C1 segment of cervical spinal cord (tissue), 14 donors: Measurements from ENCODE around the gene CACTIN.
A peak's percentile ranks its signal among the peaks of the same experiment; 100 is the strongest.

Source experiments
- DNase-seq, 14 donors: peaks; one replicate each; lab custom pipeline; 2025; lab: John Stamatoyannopoulos, UW

The CACTIN gene

DNA sequence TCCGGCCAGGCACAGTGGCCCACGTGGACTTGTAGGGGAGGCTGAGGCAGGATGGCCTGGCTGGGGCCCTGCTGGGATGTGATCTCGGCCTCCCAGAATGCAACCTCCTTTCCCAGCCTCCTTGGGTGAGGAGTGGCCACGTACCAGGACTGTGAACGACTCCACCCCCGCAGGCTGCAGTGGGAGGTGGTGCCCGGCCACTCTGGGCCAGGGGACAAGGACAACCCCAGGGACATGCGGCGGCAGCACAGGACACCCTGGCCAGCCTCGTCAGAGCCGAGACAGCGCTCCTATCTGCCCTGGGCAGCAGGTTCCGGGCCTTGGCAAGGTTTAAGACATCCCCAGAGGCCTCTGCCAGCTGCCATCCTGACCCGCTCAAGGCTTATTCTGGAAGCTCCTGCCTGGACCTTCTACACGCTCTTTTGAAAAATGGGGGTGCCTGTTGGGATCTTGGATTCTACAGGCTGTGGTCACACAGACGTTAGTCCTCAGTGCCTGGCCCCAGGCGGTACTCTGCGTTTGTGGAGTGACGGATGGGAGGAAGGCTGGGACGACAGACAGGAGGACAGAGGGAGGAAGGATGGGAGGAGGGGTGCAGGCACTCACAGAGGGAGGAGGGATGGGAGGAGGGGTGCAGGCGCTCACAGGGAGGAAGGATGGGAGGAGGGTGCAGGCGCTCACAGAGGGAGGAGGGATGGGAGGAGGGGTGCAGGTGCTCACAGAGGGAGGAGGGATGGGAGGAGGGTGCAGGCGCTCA lies 19.9 kb upstream of the CACTIN start:
- DNase-seq, result no peak

DNA sequence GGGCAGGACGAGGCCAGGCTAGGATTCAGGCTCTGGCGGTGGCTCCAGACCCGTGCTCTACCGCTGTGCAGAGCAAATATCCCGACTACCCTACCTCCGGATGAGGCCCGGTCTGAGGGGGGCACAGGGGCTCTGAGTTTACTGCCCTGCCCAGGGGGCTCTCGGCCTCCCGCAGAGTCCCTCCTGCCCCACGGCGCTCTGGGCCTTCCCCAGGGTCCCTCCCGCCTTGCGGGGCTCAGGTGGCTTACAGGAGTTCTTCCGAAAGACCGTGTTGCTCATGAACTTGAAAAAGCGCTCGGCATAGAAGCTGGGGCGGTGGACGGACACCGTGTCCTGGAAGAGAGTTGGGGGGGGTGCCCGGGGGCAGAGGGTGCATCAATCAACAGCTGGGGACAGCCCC lies 19.1 kb upstream of the CACTIN start:
- DNase-seq, result no peak

DNA sequence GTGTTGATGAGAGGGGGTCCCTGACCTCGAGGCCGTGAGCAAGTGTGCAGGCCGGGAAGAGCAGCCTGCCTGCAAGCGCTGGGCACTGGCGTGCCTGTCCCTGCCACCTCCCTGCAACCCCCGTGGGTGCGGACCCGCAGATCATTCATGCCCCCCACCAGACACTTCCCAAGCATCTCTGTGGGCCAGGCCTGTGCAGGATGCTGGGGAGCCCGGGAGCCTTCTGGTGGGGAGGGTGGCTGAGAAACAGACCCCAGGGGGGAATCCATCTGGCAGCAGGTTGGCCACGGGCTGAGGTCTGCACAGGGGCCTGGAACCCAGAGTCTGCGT lies 18.4 kb upstream of the CACTIN start:
- DNase-seq, result peak in 1 of 14 donors; percentile 53

- peak in 13 of 14 donors; percentile 17 to 96 (median 78) for DNase-seq
Measured at GRCh38 chr19:3644351-3645066, 17.9 kb upstream of the CACTIN start.

- DNase-seq, result no peak
Measured at GRCh38 chr19:3643674-3644313, 17.2 kb upstream of the CACTIN start.

DNA sequence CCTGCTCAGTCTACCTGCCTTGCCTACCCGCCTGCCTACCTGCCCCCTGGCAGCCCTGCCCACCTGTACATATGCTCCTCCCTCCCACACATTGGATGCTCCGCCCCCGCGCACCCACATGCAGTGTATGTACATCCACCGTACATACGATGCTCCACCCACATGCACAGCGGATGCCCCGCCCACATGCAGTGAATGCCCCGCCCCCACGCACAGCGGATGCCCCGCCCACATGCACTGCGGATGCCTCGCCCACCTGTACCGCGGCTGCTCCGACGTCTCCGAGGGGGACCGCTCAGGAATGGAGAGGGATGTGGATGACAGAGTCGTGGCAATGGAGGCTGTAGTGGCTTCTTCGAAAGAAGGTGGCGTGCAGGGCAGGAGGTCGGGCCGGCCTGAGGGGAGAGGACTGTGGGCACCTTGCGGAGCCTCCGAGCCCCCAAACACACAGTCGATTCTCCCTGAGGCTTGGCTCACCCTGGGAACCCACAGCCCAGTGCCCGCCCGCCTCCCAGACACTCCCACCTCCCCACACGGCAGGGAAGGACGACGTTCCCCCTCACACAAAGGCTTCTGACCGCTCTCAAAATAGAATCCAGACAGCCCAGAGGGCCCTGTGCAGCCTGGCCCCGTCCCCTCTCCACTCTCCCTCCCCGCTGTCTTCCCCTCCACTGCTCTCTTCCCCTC lies 16.5 kb upstream of the CACTIN start:
- no peak for DNase-seq

GRCh38 chr19:3642296-3642695 lies 15.7 kb upstream of the CACTIN start:
- no peak for DNase-seq

DNA sequence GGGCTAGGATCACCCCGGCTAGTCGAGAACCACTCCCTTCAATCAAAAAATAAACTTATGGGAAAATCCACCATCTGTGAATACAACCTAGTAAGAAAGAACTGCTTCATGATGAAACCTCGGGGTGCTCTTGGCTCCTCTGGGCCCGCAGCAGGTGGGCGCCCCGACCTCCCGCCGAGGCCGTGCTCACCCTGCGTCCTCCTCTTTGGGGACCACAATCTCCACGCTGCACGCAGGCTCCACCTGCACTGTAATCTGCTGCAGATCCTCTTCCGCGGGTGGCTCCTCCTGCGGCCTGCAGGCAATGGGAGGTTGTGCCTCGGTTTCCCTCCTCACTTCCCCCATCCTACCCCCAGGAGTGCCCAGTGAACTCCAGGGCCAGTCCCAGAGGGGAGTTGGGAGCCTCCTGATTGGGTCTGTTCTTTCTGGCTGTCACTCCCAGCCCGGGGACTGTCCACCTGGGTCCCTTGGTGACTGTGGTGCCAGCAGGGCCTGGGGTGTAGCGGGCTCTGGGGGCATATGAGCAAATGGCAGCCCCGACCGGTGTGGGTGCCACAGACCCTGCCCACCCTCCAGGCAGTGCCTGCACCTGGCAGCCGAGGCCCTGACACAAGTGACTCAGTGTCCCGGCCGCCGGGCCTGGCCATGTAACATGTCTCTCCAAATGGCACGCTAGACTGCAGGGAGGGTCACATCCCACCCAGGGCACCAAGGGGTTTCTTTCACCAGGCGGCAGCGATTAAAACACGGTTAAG lies 15.1 kb upstream of the CACTIN start:
- DNase-seq, result no peak

DNA sequence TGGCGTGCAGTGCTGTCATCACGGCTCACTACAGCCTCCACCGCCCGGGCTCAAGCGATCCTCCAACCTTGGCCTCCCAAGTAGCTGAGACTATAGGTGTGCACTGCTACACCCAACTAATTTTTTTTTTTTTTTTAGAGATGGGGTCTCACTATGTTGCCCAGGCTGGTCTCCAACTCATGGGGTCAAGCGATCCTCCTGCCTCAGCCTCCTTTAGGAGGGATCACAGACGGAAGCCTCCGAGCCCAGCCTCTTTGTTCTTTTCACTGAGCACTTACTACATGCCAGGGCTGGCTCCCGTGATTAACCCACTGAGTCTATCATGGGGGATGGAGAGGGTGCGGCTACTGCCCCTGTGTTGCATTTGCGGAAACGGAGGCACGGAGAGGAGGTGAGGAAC lies 12.9 kb upstream of the CACTIN start:
- no peak for DNase-seq

DNA sequence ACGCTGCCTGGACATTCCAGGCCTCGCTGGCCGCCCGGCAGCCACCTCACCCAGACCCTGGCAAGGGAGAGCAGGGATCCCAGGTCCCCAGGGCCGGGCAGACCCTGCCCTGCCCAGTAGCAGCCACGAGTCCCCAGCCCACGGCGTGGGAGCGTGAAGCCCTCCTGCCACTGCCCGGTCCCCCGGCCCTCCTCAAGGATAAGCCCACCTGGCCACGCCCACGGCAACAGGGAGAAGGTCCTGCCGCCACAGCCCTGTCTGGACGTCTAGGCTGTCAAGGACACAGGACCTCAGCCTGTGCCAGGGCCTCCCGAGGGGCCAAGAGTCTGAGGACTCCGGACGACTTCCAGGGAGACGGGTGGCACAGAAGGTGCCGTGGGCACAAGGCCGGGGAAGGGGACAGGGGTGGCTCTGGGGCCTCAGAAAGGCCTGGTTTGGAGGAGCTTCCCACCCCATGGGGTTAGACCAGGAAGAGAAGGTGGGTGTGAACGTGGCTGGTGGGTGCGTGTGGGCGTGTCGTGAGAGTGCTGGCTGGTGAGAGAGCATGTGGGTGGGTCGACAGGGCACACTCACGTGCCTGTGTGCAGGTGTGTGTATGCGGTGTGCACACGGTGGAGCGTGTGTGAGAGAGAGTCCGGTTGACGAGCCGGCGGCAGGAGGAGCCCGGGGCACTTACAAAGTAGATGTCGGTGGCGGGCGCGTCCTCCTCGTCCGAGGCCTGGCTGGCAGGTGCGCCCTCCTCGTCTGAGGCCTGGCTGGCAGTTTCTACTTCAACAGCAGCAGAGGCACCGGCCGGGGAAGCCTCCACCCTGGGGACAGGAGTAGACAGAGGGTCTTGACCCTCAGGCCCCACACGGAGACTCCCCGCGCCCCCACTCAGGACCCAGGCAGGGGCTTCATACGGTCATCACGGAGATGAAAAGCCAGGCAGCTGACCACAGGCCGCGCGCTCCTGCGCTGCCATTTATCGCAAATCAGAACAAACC lies 11.9 kb upstream of the CACTIN start:
- no peak for DNase-seq

- DNase-seq, result no peak
Measured at GRCh38 chr19:3637621-3638020, 11.0 kb upstream of the CACTIN start.

DNA sequence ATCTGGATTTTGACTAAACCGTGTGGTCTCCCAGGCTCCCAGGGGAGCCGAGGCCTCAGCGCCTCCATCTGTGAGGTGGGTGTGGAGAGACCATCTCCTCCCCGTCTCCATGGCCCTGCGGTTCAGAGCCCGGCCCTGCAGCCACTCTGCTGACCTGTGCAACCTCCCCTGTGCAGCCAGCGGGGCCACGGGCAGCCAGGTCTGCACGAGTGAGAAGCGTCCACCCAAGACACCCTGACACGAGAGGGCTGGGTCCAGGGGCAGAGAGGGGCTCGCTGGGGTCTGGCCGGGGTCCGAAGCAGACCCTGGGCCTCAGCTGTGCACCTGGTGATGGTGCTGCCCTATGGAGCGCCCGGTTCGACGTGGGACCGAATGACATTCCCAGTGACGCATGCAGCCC lies 10.4 kb upstream of the CACTIN start:
- DNase-seq, result no peak

- no peak for DNase-seq
Measured at GRCh38 chr19:3636506-3636905, 9.9 kb upstream of the CACTIN start.

DNA sequence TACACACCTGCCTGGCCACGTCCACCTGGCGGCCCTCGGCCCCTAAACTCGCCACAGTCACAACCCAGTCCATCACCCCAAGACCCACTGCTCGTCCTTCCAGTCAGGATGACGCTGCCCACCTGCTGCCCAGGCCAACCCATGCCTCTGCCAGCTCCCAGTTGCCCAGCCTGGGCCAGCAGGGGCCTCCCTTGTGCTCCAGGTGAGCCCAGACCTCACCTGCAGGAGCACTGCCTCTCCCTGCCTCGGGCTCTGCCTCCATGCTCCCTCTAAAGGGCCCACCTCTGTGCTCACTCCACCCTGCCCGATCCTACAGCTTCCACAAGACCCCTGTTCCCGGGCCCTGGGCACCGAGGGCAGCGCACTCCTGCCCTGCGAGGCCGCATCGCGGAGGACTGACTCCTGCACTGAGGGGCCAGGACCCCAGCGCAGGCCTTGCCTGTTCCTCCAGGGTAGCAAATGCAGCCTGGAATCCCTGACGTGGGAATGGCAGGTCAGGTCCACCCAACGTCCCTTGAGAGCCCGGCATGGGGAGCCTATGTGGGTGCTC lies 8.0 kb upstream of the CACTIN start:
- DNase-seq, result no peak

- DNase-seq, result no peak
Measured at GRCh38 chr19:3633559-3633988, 7.0 kb upstream of the CACTIN start.

DNA sequence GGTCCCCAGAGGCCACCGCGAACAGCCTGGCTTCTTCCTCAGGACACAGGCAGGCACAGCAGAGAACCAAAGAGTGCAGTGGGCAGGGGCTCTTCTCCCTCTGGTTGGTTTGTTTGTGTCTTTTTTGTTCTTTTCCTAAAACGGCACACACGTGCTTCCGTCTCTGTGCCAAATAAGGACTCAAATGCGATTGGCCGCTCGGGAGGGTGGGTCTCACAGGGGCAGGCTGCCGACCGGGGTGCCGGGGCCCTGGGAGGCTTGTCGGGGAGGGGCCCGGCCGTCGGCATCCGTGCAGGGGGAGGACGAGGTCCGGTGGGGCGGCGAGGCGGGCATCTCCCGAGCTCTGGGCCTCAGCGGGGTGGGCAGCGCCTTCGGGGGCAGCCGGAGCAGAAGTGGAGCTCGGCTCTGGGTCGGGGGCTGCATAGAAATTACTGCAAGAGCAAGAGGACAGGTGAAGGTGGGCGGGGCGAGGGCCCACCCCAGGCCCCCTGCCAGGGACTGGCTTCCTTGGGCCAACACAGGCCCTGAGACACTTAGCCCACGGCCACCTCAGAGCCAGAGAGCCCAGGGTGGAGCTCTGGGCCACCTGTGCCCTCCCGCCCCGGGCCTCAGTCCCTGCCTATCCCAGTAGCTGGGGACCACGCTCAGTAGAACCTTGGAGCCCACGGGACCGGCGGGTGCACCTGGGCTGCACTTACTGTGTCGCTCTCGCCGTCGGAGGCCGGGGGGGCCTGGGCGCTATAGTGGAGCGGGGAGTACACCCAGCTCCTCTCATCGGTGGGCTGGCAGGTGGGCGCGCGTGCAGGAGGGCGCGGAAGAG lies 6.4 kb upstream of the CACTIN start:
- peak in 4 of 14 donors; percentile 14 to 52 (median 25) for DNase-seq

GRCh38 chr19:3632098-3632497 lies 5.5 kb upstream of the CACTIN start:
- DNase-seq, result no peak

DNA sequence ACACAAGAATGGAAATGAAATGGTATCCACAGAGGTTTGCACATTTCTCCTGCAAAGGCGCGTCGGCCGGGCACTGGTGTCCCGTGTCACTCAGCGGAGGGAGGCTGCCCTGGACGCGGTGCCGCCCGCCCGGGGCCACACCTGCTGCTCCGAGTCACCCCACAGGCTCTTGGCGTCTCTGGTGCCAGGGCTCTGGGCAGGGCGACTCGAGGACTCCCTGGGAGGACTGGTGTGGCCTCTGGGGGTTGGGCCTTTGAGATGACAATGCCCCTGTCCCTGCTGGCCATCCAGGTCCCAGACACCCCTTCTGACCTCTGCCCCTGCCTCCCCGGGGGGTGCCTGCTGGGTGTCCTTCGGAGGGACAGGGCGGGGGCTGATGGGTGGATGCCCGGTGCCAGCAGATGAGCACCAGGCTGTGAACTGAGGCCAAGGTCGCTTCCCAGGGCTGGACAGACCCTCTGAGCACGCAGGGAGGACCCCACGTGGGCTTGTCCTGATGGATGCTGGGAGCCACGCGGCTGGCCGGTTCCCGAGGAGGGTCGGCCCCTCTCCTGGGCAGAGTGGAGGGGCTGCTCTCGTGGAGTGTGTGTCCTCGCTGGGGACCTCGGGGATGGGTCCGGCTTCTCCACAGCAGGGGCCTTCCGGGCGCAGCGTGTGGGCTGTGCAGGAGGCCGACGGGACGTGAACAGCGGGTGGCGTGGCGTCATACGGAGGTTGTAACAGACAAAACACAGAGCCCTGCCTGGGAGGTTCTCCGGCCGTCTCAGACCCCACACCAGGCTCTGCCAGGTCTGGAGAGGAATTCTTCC lies 4.7 kb upstream of the CACTIN start:
- no peak for DNase-seq
